ENCODE results near the gene TRRAP.
A peak's percentile ranks its signal among the peaks of the same experiment; 100 is the strongest.

TRRAP gene

DNA sequence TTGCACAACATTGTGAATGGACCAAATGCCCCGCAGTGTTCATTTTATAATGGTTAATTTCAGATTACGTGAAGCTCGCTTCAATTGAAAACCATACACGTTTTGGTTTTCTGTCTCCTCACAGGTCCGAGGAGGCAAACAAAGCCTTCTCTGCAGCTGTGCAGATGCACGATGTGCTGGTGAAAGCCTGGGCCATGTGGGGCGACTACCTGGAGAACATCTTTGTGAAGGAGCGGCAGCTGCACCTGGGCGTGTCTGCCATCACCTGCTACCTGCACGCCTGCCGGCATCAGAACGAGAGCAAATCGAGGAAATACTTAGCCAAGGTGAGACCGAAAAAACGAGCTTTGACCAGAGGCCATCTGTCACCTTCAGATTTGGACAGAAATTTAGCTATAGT lies 110.3 kb downstream of the TRRAP start:
- DNase-seq (ENCODE audit: low read depth, low spot score) = no peak

DNA sequence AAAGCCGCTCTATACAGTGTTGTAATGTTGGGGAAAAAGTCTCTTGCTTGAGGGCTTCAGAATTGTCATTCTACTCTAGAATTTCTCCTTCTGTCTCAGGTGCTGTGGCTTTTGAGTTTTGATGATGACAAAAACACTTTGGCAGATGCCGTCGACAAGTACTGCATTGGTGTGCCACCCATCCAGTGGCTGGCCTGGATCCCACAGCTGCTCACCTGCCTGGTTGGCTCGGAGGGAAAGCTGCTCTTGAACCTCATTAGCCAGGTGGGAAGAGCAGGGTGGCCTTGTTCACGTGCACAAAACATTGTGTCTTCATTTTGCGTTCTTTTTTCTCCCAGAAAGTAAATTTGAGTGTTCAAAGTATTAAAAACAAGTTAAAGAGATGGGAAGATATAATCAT lies 112.0 kb downstream of the TRRAP start:
- no peak for DNase-seq (ENCODE audit: low read depth, low spot score)

DNA sequence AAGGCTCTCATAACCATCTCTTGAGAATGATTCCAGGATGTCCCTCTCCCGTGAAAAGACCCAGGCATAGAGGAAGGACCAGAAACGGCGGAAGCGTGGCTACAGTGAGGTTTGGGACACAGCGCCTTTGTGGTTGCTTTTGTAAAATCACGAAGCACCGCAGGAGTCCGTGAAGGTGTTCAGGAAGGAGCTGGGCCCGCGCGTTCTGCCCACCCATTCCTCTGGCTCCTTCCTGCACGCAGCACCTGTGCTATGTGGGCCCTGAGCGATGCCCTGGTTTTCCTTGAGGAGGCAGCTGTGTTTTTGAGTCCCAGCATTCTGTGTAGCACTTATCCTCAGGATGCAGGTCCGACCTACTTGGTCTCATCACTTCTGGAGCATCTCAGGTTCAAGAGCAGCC lies 112.8 kb downstream of the TRRAP start:
- DNase-seq (ENCODE audit: low read depth, low spot score) = no peak

DNA sequence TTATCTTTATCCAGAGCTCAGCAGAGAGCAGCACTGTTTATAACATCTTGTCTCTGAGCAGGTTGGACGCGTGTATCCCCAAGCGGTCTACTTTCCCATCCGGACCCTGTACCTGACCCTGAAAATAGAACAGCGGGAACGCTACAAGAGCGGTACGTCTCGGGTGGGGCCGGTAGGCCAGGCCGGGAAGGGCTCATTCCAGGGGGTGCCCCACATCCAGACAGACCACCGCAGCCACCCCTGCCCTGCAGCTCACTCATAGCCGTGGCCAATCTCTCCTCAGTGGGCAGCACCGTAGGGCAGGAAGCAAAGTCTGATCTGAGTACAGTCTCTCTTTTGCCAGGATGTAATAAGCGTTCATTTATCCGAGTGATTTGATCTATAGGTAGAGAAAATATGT lies 113.7 kb downstream of the TRRAP start:
- DNase-seq (ENCODE audit: low read depth, low spot score) = no peak

DNA sequence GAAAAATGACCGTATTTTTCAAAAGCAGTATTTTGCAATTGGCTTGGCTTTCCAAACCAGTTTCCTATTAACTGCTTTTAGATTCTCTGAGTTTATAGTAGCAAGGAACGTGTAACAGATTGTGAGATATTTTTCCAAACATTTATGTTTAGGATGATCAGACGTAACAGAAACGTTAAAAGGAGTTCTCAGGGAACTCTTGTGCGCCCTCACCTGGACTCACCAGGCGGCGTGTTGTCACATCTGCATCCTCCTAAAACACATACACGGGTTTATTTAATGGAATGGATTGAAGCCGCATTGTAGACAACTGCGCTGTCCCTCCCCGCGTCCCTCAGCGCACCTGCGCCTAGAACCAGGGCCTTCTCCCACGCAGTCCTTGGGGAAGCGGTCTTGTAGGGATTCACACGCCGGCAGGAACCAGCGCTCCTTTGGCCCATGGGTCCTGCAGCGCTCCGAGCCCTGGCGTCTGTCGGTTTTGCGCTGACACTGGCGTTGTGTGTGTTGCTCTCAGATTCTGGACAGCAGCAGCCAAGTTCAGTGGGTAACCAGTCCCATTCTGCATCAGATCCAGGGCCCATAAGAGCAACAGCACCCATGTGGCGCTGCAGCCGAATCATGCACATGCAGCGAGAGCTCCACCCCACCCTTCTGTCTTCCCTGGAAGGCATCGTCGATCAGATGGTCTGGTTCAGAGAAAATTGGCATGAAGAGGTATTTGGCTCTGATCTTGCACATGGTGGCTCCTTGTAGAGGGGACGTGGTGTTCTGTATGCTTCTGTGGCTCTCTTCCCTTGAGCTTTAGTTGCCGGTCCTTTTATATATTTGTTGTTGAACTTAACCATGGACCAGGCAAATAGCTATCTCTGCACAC lies 114.9 kb downstream of the TRRAP start:
- DNase-seq (ENCODE audit: low read depth, low spot score) = no peak

DNA sequence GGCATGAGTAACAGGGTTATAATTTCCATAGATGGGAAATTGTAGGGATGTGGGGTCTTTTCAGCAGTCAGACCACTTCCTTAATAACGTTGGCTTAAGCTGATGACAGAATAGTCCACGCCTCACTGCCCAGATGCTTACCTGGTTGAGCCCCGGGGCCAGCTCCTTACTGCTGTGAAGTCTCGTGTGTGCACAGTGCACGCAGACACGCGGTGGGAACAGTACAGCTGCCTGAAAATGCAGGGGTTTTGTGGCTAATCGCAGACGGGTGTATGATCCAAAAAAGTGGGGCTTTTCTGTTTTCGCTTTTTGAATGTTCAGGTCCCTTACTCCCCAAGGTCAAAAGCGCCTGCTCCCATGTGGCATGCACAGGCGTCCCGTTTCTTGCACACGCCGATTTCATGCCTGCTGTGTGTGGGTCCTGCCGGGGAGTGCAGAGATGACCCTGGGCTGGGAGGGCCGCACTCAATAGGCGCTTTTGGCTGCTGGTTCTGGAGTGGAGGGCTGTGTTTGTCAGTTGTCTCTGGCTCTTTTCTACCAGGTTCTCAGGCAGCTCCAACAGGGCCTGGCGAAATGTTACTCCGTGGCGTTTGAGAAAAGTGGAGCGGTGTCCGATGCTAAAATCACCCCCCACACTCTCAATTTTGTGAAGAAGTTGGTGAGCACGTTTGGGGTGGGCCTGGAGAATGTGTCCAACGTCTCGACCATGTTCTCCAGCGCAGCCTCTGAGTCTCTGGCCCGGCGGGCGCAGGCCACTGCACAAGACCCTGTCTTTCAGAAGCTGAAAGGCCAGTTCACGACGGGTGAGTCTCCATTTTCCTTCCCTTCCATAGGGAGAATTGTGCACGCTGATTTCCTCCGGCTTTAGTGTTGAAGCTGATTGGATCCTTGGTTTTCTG lies 116.0 kb downstream of the TRRAP start:
- DNase-seq (ENCODE audit: low read depth, low spot score) = no peak

DNA sequence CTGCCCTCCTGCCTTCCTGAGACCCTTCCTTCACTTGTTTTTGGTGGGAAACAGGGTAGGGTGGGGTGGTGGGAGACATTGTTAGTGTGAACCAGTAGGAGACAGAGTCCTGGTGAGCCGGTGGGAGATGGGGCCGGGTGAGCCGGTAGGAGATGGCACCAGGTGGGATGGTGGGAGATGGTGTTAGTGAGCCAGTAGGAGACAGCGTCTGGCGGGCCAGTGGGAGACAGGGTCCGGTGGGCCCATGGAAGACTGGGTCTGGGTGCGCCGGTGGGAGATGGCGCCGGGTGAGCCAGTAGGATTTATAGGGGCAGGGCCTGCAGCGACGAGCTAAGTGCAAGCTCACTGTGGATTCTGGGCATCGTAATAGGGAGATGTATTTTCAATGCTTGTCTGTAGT lies 116.8 kb downstream of the TRRAP start:
- DNase-seq (ENCODE audit: low read depth, low spot score) = no peak

DNA sequence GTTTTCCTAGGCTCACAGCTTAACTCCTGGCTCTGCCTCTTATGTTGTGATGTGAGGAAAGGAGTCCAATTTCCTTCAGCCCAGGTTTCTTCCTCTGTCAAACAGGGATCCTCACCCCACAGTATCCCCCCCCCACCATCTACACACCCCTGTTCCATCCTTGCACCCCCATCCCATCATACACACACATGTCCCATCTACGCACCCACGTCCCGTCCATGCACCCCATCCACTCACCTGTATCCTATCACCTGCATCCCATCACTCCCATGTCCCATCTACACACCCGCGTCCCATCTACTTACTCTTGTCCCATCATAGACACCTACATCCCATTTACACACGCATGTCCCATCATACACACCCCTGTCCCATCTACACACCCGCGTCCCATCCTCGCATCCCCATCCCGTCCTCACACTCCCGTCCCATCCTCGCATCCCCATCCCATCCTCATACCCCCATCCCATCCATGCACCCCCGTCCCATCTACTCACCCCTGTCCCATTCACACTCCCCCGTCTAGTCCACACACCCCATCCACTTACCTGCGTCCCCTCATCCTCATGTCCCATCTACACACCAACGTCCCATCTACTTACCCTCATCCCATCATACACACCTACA lies 117.3 kb downstream of the TRRAP start:
- no peak for DNase-seq (ENCODE audit: low read depth, low spot score)

DNA sequence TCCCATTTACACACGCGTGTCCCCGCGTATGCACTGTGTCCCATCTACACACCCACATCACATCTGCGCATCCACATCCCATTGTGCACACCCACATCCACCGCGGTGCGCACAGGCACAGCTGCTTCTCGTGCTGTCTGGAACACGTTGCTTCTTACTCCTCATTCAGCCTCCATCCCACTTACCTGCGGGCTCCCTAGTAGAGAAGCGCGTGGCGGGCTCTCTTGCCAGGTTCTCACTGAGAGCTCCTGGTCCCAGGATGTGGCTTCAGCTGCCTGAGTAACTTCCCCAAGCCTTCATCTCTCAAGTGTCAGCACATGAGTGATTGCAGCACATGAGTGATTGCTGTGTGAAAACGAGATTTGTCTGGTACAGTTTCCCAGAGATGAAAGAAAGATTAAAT lies 117.8 kb downstream of the TRRAP start:
- no peak for DNase-seq (ENCODE audit: low read depth, low spot score)

DNA sequence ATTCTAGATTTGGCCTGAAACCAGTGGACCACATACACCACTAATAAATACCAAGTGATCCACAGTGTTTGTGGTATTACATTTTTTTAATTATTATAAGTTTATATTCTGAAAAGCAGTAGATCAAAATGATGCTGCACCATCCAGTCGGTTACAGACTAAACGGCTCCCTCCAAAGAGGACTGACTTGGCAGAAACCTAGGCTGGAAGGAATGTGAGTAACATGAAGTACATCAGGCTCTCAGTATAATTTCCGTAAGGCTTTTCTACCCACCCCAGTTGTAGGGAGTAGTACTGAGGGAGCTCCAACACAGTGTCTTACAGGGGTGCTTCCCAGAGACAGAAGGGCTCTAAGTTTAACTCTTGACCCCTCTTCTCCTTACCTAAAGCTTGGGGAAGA lies 119.5 kb downstream of the TRRAP start:
- no peak for DNase-seq (ENCODE audit: low read depth, low spot score)

DNA sequence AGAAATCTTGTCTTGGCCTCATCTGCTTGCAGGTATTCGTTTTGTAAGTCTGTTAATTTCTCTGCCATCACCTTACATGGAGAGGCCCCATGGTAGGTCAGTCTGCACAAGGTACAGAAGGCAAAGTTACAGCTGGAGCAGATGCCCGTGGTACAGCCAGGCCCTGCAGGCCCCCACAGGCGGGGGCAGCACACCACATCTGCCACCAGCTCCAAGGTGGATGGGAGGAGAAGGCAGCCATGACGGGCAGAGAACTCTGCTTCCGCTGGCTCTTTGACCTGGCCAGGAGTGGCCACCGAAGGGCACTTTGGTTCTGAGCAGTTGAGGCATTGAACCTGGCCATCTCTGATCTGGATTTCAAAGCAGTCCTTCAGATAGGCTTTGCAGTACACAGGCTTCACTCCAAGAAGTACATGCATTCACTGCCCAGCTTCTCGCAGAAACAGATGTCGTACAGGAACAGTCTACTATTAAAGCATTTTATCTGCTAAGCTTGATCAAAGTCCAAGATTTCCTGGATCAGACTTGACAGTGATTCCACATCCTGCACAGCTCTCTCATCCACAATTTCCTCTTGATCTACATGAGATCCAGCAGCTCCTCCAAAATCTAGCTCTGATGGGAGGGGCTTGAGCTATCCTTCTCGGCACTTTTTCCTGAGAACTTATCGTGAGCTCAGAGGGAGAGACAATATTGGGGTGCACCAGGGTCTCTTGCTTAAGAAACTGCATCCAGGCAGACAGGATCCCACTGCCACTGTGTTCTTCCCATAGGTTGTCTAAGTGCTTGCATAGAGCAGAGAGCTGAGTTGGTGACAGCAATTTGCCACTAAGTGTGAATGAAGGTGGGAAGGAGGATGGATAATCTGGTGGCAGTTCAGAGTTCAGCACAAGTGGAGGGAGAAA lies 120.7 kb downstream of the TRRAP start:
- no peak for DNase-seq (ENCODE audit: low read depth, low spot score)

DNA sequence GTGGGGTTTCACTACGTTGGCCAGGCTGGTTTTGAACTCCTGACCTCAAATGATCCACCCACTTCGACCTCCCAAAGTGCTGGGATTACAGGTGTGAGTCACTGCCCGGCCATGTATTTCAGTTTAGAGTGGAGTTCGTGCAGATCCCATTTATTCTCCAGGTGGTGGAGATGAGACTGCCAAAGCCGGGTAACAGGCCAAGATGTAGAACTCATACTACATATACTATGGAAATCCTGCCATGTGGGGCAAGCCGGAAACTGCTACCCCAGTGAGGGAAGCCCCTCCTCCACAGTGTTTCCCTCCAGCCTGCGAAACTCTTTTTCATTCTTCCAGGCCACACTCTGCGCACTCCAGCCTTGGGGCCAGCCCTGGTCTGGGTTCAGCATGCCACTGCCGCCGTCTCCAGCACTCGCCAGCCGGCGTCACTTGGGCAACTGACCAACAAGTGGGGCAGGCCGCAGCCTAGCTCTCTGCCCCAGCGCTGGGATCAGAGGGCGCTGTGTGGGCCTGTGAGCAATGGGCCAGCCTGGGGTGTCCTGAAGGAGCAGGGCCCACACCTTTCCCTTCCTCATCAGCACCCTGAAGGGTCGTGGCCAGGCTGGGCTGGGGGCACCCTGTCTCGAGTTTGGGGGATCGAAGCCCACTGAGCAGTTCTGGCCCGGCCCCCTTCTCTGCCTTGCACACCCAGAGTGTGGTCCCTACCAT lies 122.0 kb downstream of the TRRAP start:
- DNase-seq (ENCODE audit: low read depth, low spot score) = no peak

DNA sequence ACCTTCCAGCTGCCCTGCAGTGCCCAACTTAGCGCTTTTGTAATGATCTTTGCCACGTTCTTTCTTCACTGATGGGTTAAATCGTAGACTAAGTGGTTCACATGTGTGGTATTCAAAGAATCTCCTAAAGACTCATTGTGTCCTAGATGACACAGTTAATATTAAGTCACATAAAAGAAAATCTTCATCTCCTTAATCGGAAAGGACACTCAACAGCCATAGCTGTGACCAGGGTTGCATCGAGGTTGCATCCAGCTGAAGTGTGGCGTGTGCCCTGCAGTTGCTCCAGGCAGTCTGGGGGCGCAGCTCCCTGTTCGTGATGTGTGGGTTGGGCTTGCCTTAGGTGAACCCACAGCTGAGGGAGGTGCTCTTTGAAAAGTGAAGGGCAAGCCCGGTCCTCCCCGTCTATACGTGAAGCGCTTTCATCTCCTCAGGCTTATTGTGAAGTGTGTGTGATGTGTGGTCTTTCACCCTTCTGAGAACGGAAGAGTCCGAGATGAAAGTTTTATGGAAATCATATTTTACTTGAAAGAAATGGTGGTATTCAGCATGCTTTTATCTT lies 122.7 kb downstream of the TRRAP start:
- DNase-seq (ENCODE audit: low read depth, low spot score) = peak; percentile 29

DNA sequence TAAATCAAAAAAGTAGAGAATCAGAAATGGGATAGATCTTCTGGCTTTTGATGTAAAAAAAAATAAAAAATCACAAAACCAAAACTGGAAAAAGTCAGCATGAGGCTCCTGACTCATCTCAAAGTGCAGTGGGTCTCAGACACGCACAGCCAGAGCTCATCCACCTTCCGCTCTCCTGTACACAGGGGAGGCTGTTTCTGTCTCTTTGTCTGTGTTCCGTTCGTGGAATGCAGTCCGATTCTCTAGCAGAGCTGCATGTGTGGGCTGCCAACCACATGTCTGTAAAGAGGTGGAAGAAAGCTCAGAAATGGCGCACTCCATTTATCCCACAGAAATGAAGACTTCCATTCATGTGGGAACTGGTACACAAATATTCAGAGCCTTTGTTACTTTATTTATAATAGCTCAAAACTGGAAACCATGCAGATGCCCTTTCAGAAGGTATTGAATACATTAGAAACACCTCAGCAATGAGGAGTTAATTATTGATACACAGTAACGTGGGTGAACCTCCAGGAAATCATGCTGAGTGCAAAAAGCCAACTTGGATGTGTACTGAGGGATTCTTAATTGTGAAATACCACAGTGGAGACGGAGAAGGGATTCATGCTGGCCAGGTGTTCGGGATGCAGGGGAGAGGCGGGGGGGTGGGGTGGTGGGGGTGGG lies 123.3 kb downstream of the TRRAP start:
- no peak for DNase-seq (ENCODE audit: low read depth, low spot score)

DNA sequence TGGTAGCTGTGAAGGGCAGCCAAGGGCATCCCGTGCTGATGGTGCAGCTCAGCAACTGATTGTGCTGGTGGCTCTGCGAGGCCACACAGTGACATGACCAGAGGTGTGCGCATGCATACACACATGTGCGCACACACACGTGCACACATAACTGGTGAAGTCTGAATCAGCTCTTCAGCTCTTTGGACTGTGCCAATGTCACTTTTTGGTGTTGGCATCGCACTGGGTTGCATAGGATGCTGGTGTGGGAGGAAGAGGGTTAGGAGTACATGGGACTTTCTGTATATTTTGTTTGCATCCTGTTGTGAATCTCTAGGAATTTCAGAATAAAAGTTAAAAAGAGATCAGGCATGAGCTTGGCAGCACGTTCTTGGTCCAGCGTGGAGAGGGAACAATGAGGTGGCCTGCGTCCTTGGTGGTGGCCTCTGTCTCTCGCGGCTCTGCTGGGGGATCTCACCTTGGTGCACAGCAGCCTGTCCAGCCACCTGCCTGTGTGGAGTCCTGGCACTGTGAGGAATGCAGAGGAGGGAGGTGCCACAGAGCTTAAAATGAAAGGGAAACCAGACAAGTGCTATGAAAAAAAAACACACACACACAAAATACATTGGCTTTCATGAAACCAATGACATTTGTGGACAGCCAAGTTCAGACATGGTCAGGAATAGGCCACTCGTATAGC lies 124.0 kb downstream of the TRRAP start:
- DNase-seq (ENCODE audit: low read depth, low spot score) = no peak

DNA sequence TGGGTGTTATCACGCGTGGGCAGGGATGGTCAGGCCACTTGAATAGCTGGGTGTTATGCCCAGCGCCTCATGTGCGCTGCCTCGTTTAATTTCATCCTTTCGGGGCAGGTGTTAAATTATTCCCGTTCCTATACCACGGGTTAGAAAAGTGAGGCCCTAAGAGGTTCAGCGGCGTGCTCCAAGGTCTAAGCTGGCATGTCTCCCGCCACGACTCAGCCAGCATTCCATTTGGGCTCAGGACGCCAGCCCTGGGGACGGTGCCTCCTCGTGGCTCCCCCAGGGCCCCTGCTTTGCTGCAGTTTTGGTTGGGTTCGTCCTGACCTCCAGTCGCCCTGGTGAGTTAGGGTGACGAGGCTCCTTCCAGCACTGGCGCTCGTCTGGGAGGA lies 124.5 kb downstream of the TRRAP start:
- DNase-seq (ENCODE audit: low read depth, low spot score) = no peak

DNA sequence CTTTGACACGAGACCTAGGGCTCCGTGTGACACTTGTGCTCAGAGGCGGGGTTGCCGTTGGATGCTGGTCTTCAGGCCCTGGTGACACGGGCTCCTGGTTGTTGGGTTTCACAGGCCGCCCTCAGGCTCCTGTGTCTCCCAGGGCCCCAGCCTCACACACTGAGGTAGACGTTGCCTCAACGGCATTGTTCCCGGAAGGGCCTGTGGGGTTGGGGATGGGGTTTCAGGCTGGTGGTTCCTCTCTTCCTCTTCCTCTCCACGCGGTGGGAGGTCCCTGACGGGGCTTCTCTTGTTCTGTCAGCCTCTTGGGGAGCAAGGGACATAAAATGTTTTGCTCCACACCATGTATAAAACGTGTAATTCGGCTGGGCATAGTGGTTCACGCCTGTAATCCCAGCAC lies 125.1 kb downstream of the TRRAP start:
- DNase-seq (ENCODE audit: low read depth, low spot score) = no peak

DNA sequence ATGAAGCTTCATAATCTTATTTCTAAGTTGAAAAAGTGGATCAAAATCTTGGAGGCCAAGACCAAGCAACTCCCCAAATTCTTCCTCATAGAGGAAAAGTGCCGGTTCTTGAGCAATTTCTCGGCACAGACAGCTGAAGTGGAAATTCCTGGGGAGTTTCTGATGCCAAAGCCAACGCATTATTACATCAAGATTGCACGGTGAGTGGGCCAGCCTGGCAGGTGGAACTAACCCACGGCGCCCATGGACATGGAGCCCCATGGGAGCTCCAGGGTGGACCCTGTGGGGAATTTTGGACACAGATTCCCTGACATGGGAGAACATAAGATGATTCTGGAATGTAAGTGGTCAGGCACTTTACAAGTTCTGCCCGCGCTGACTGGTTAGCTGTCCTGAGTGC lies 125.9 kb downstream of the TRRAP start:
- DNase-seq (ENCODE audit: low read depth, low spot score) = no peak

DNA sequence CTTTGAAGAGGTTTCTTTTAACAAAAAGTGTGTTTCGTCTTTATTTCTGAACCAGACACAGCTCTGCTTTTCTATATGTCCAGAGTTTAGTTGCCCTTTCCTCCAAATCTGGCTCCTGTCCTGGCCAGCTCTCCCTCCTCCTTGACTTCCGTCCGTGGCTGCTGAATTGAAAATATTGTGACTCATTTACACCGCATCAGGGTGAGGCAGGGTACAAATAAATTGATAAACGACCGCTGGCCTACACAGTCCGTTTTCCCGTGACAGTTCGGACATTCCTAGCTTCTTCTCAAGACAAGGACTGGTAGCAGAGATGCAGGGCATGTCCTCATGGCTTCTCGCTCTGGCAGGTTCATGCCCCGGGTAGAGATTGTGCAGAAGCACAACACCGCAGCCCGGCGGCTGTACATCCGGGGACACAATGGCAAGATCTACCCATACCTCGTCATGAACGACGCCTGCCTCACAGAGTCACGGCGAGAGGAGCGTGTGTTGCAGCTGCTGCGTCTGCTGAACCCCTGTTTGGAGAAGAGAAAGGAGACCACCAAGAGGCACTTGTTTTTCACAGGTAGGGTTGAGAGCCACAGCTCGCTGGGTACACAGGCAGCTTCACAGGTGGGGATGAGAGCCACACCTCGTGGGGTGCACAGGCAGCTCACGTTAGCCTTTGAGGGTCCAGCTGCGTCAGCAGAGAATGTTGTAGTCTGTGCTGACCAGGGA lies 126.6 kb downstream of the TRRAP start:
- no peak for DNase-seq (ENCODE audit: low read depth, low spot score)
